DMS114 treated with DMSO at 0.1 percent for 48 hours (cell line): ENCODE measurements around the gene LPAR4.
"Not testable (repeated sequence)": the region's sequence is repeated elsewhere in the genome, so short reads cannot be mapped to it uniquely, and the experiment has no call there.

Experiments
- DNase-seq: peaks from one replicate; lab custom pipeline; 2025; ENCODE audit not compliant: unreplicated experiment; lab: John Stamatoyannopoulos, UW

Gene LPAR4

GRCh38 chrX:78747489-78747888 lies at the start of gene LPAR4:
TSS of gene LPAR4 (plus strand) at chrX:78747720. CDS start at chrX:78754870, 7,150 bp downstream.
- DNase-seq: no peak

DNA sequence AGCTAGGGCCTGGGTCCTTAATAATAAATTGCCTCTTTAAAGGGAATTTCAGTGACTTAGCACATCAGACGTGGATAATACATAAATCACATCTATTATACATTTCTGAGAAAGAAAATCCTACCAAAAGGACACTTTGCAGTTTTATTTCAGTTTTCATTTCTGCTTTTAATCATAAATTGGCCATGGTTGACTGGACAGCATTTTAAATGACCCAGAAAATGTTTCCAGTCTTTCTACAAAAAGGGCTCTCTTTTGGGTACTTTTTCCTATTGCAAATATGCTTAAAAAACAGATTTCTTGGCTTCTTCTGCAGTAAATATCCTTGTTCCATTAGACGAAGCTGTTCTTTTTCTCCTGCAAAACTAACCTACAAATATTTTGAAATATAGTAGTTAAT lies 41.4 kb upstream of the LPAR4 start:
- no peak for DNase-seq

- DNase-seq: no peak
Observed at GRCh38 chrX:78708262-78708661, 39.3 kb upstream of the LPAR4 start.

DNA sequence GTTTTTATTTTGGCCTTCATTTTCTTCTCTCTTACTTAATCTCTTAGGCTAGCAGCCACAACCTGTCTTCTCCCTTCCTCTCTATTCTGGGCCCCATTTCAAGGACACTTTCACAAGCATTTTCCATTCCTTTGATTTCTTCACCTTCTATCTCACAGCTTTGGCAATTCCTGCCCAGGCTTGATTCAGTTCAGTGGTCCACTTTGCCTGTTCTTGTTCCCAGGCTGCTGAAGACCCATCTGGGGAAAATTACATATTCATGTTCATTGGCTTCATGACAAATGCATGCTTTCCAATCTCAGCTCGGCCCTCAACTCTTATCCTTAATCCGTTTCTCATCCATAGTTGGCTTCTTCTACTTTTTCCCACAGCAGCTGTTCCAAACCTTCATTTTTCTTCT lies 38.7 kb upstream of the LPAR4 start:
- no peak for DNase-seq

GRCh38 chrX:78710171-78710570 lies 37.3 kb upstream of the LPAR4 start:
- no peak for DNase-seq

- no peak for DNase-seq
Observed at GRCh38 chrX:78712336-78712735, 35.2 kb upstream of the LPAR4 start.

- DNase-seq: no peak
Observed at GRCh38 chrX:78725287-78725686, 22.2 kb upstream of the LPAR4 start.

GRCh38 chrX:78746496-78746895 lies 1.0 kb upstream of the LPAR4 start:
- DNase-seq: no peak

- no peak for DNase-seq
Observed at GRCh38 chrX:78747971-78748370, 451 bp downstream of the LPAR4 start.

GRCh38 chrX:78748846-78749245 lies 1.3 kb downstream of the LPAR4 start:
- no peak for DNase-seq

DNA sequence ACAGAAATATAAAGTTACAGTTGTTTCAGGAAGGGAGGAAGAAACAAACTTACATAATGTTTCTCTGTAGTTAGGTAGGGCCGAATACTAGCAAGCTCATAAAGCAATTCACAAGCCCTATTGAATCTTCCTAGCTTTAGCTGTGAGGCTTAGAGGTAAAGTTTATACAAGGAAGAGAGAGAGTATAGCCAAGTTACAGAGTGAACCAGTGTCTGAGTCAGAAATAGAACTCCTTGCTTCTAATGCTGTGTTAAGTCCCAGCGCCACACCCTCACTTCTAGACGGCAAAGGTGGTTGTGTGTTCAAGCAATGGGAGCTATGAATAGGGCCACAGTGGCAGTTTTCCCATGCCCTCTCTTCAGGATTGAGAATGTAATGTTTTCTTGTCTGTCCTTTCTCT lies 6.1 kb downstream of the LPAR4 start:
- no peak for DNase-seq

DNA sequence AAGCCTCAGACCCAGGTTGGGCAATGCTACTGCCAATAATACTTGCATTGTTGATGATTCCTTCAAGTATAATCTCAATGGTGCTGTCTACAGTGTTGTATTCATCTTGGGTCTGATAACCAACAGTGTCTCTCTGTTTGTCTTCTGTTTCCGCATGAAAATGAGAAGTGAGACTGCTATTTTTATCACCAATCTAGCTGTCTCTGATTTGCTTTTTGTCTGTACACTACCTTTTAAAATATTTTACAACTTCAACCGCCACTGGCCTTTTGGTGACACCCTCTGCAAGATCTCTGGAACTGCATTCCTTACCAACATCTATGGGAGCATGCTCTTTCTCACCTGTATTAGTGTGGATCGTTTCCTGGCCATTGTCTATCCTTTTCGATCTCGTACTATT lies 7.4 kb downstream of the LPAR4 start:
- no peak for DNase-seq

GRCh38 chrX:78759081-78759480 lies 11.6 kb downstream of the LPAR4 start:
- DNase-seq: no peak

DNA sequence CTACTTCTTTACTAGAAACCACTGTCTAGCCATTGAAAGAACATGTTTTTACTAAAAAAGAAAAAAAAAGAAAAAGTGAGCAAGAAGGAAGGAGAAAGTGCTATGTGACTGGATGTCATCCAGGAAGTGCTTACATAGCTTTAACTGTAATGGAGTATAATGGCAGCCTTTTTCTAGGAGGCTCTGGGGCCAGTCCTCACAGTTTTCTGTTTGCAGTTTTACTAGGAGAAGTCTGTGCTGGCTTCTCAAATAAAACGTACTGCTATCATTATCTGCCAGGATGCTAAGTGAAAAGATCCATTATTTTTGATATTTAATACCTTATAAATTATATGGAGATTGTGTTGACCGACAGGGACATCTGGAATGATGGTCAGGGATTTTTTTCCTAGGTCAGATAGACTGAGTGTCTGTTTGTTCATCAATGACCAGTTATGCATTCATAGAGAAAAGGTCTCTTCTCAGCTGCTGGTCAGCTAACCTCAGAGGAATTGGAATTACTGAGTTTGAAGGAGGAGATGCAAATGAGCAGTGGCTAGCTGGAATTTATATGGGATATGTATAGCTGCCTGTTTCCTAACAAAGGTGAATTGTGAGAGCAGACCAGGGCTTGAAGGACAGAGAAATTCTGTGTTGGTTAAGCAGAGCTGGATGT lies 21.7 kb downstream of the LPAR4 start:
- no peak for DNase-seq

DNA sequence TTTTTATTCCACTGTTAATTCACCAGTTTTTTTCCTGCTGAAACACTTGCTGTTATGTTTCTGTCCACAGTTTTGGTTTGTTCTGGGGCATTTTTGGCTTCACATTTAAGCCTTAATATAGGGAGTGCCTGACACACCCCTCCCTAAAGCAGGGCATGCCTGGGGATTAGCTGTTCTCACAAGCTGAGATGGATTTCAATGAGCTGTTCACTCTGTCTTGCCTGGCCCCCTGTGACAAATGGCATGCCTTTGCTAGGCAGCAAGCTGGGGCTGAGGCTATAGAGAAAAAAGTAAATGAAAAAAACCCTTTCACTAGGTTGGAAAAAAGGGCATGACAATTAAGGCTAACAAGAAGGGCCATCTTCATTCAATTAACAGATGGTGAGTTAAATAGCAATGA lies 22.4 kb downstream of the LPAR4 start:
- DNase-seq: no peak

DNA sequence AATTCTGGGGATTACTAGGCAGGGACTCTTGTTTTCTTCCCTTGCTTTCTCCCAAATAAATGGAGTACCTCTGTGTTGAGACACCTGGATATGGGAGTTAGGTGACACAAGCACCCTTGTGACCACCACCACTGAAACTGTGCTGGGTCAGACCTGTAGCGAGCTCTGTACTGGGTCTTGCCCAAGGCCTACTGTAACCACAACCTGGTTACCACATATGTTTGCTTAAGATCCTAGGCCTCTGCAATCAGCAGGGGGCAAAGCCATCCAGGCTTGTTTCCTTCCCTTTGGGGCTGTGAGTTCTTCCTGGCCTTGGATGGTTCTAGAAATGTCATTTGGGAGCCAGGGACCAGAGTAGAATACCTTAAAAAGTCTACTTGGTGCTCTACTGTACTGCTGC lies 49.4 kb downstream of the LPAR4 start:
- no peak for DNase-seq

DNA sequence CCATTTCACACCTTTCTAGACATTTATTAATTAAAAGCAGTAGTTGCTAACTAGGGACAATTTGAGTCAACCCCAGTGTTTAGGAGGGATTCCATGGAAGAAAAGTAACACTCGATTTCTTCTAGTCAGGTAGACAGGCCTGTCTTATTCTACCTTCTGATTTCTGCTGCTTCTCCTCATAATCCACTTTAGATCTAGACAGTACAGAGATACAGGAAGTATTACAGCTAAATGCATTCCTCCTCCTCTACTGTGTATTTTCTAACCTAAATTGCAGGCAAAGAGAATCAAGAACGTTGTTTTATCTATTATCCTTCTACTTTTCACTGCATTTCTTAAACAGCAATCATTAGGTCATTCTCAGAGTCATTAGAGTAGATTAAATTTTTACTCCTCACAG lies 52.6 kb downstream of the LPAR4 start:
- DNase-seq: no peak

- DNase-seq: no peak
Observed at GRCh38 chrX:78800694-78801093, 53.2 kb downstream of the LPAR4 start.

GRCh38 chrX:78801522-78801921 lies 54.0 kb downstream of the LPAR4 start:
- no peak for DNase-seq

- DNase-seq: not testable (repeated sequence)
Observed at GRCh38 chrX:78802526-78802925, 55.0 kb downstream of the LPAR4 start.
